LoVo (cell line): ENCODE measurements around the gene MTHFD1L.

Experiments
- DNase-seq: peaks from one replicate; pipeline ENCODE4 v3.0.0-alpha.2; 2016; ENCODE audit warnings: low spot score

MTHFD1L gene

DNA sequence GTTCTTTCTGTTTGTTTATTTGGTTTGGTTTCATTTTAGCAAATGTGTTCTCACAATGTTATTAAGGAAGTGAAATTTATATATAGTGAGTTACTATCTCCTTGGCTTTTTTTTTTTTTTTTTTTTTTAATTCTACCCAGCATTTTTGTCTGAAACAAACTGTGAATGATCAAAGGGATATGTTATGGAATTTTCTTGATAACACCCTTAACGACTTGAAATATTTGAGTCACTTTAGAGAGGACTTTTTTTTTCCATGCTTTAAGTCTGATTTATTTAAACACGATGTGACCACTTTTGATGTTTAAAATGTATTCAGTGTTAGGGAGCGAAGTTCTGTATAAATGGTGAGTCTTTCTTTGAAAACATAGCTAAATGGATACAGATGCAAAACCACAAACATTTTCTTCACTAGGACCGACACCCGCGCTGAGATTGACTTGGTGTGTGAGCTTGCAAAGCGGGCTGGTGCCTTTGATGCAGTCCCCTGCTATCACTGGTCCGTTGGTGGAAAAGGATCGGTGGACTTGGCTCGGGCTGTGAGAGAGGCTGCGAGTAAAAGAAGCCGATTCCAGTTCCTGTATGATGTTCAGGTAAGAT, 149.7 kb downstream of the MTHFD1L start:
- no peak for DNase-seq

DNA sequence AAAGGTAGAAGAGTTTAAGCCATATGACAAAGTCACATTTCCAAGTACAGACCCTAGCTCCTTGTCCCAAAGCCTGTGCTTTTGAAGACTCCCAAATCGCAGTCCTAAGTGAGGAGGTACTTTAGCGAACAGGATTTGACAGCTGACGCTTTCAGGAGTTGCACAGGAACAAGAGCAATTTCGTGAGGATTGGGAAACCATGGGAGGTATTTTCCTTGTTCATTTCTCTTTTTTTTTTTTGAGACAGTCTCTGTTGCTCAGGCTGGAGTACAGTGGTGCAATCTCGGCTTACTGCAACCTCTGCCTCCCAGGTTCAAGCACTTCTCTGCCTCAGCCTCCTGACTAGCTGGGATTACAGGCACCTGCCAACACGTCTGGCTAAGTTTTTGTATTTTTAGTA, 150.6 kb downstream of the MTHFD1L start:
- no peak for DNase-seq

DNA sequence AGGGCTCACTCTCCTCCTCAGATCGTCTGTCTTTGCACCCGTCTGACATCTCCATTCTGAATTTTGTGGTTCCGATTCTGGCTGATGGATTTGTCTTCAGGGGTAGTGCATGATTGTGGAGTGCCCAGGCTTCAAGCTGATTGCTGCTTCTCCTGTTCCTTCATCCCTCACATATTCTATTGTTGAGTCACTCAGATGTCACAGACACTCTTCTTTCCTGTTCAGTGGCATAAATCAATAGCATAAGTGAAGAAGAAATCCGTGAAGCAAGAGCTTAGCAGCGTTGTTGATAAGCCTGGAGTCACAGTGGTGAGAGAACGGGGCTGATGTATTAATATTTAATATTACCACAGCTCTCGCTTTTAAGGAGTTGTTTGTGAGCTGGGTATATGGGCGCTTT, 152.5 kb downstream of the MTHFD1L start:
- no peak for DNase-seq

DNA sequence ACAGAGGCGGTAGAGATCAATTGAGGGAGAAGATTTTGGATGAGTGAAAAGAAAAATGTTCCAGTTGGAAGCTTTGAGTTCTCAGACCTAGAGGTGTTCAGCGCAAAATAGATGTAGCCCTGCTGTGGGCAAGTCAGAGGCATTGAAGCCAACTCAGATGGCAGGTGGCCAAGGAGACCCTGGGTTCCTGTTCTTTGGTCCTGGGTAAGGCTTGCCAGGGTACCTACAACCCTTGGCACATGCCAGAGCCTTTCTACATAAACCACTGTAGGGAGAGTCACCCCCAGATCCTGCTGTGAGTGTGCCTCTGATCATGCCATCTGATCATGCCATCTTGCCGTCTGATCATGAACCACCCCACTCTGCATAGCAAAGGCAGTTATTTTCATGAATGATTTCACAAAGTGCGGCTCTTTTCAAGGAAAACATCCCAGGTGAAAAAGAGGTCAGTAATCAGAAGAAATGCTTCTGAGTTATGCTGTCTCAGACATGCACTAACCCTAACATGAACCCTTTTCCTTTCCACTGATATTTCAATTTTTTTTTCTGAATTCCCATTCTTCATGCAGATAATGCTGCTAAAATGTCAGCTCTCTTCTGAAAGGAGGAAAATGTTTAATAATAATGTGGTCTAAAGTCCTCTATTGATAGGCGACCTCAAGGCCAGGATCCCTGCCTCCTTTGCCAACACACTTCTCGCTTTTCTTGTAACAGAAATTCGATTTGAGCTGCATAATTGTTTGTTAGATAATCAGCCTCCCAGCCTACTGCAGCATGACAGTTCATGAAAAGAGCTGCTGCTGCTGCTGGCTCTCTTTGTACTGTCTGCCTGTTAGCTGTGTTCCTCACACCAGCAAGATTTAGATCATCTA, 153.6 kb downstream of the MTHFD1L start:
- no peak for DNase-seq

DNA sequence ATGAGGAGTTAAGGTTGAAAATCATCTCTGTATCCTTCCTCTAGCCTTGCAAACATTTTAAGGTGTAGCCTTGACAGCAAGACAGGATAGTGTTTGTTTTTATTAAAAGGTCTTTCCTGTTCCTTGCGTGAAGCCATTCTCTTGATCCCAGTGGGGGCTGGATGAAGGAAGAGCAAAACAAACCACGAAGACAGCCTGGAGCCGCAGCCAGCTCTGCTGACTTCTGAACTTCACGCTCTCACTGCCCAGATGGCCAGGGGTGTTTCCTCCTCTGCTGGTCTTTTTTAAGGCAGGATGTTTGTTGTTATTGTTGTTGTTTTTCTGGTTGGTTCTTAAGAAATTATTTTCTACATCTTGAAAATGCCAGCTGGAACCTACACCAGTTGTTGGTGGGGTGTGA, 156.4 kb downstream of the MTHFD1L start:
- DNase-seq, result no peak

DNA sequence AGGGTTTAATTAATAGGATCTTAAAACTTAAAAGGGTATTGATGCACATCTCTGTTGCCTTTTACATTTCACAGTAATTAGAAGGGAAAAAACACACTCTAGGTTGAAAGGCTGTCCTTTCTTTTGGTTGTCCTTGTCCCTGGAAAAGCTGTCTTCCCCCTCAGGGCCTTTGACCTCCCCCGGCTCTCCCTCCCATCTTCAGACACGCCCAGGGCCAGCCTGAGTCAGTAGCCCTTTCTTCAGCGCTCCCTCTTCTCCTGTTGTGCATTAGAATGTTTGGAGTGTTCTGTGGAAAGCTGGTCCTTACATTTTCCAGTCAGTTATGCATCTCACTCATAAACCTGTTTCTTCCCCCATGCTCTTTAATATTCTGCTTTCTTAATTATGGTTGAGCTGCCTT, 157.0 kb downstream of the MTHFD1L start:
- DNase-seq, result no peak

DNA sequence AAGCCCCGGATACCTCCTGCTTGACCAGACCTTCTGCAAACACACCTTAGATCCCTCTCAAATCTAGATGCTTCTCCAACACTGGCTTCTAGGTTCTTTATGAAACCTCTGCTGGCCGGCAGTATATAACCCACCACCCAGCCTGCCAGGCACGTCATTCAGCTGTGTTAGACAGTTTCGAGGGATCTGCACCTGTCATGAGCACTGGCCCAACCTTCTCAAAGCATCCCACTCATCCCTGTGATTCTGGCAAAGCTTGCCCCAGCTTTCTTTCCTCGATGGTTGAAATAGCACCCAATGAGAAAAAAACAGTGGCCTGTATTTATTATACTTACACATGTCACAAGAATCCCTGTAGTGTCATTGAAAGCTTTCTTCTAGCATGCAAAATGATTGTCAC, 157.8 kb downstream of the MTHFD1L start:
- DNase-seq, result no peak

DNA sequence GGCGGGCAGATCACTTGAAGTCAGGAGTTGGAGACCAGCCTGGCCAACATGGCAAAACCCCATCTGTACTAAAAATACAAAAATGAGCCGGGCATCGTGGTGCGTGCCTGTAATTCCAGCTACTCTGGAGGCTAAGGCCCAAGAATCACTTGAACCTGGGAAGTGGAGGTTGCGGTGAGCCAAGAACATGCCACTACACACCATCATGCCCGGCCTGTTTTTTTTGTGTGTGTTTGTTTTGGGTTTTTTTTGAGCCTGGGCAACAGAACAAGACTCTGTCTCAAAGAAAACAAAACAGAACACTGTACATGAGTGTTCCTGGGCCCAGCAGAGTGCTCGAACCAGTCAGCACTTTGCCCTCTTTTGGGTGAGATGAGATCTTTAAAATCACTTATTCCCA, 159.1 kb downstream of the MTHFD1L start:
- DNase-seq, result no peak

DNA sequence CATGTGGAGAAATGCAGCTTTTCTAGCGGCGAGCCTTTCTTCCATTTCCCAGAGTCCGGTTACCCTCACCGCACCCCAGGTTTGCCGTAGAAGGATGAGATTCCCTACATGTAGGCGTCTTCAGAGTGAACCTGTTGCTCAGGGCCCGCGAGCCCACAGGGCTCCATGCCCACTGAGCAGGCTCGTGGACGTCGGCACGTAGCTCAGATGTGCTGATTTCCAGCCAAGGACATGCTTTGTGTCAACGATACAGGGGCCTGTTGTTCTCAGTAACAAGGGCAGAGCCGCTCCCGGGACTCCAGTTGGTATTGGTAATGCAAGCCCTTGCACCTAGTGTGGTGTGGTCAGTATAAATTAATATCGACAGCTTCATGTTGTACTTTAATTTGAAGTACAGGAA, 159.6 kb downstream of the MTHFD1L start:
- no peak for DNase-seq

DNA sequence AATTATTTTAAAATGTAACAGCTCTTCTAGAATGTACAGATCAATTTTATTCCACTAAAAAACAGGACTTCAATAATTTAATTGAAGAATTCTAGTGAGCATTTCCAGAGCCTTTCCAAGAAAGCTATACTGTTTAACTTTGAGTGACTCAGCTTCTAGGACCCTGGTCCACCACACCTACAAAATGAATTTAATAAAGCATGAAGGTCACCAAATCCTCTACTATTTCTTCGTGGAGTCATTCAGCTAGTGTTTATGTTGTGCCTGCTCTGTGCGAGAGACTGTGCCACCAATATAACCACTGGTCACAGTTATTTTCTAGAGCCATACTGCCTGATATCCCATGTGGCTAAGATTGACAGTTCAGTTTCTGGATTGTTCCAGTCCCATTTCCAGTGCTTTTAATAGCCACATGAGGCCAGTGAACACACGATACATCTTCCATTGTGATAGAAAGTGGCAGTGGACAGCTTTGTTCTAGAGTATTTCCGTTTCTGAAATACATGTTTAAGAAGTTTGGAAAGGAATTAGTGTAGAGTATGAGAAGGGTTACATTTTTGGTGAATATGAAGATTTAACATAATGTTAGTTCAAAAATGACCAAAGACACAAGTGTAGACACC, 160.7 kb downstream of the MTHFD1L start:
- DNase-seq, result no peak

DNA sequence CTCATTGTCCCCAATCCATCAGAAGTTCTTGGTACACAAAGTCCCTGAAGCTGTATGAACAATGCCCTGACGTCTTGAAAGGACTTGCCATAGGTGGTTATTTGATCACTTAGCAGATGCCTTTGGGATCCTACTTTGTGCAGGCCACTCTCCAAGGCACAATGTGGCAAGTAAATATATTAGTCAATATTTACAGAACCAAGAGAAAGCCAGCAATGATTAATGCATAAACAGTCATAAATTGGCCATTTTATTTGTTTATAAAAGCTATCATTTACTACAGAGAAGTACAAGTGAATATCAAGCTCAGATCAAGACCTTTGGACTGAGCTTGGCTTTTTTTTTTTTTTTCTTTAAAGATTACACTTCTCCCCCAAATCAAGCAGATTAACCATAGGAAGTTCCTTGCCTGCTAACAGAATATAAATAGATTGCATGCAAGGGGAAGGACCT, 161.8 kb downstream of the MTHFD1L start:
- DNase-seq, result no peak

DNA sequence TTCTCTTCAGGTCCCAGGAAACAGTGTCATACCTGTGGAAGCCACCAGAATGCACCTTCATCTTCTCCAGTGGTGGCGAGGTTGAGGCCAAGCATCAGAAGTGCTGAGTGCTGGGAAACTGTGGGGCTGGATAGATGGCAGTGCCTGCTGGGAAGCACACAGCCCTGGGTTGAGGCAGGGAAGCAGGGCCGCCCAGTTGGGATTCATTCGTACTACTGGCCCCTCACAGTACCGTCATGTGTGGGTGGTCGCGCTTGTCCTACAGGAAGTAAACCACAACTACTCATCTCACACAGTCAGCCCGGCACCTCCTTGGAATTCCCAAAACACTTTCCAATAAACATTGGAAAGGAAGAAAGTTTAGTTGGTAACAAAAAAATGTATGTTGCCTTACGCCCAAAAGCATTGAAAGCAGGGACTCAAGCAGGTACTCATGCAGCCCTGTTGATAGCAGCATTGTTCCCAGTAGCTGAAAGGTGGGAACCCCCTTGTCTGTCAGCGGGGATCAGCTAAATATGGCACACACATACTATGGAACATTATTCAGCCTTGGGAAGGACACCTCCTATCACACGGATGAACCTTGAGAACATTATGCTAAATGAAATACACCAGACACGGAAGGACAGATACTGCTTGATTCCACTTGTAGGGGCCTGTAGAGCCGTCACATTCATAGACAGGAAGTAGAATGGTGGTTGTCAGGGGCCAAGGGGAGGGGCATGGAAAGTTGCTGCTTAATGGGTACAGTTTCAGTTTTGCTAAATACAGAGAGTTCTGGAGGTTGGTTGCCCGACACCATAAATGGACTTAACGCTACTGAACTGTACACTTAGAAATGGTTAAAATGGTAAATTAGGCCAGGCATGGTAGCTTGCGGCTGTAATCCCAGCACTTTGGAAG, 162.7 kb downstream of the MTHFD1L start:
- DNase-seq, result no peak

DNA sequence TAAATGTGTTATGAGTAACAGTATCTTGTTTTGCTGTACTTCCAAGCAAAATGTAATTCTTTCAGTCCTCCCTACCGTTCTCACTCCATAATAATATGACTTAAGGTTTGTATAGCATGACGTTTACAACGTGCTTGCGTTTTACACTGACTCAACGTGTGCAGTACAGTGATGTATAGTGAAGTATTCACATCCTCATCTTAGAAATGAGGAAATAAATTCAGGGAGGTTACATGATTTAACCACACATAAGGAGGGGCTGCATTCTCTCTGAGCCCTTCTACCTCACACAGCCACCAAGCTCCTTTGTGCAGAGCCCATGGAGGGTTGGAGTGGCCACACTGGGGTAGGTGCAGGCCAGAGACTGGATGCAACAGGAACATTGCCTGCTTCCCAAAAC, 164.5 kb downstream of the MTHFD1L start:
- no peak for DNase-seq

DNA sequence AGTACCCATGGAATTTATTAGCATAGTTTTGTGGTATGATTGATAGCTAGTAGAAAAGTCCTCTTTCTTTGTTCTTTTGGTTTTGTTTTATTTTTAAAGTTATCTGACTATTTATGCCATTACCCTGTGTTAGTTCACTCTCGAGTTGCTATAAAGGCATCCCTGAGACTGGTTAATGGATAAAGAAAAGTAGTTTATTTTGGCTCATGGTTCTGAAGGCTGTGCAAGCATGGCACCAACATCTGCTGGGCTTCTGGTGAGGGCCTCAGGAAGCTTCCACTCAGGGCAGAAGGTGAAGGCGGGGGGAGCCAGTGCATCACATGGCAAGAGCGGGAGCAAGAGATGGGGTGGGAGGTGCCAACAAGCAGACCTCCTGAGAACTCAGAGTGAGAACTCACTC, 166.5 kb downstream of the MTHFD1L start:
- no peak for DNase-seq

DNA sequence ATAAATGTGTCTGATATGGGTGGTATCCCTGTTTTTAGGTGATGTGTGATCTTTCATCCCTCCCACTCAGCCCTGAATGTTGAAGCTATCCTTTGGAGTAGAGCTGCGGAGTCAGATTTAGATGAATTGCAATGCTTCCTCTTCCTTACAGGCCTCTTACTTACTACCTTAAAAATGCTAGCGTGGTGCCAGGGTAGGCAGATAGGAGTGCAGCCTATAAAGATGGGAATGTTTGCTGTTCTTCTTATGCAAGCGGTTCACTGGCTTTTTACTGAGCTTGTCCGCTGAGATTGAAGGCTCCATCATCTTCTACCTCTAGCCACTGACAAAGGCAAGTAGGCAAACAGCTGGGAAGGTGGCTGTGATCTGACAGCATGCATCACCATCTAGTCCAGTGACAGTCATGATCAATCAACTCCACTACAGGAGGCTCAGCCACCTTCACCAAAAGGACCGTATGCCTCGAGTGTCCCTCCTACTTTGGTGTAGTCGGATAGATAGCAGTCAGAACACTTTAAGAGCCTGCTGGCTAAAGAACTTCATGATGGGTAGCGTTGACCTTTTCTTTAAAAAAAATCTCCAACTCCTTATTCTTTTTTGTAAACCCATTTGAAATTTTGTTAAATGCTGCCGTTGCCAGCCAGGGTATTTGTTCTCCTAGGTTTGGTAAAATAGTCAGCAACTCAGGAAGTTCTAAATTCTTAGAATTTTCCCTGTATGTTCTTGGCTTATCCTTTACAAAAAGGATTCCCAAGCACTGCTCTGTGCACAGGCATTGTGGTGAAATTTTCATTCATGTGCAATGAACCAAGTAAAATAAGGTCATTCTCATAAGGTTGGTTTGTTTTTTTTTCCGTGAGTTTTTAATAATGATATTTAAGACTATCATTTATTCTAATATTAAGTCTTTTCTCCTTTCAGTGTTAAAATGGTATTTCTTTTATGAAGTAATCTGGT, 169.6 kb downstream of the MTHFD1L start:
- DNase-seq, result no peak

DNA sequence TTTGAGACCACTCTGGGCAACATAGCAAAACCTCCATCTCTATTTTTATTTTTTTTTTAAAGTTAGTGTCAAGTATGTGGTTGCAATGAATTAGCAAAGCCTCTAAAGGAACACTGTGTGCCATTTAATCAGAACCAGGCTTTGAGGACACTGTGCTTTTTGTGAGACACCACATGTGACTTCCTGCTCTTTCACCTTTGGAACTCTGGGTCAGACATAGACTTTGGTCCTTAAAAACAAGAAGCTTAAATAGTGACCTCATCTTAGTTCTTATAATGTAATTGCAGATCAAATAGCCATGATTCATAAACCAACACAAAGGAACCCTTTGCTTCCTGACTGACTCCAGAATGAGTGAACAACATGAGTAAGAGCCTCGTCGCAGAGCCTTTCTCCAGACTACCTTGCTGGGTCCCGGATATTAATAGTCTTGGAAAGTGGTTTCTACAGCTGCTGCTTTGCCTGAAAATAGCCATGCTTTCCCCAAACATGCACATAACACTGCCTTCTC, 170.8 kb downstream of the MTHFD1L start:
- DNase-seq, result peak; percentile 69

DNA sequence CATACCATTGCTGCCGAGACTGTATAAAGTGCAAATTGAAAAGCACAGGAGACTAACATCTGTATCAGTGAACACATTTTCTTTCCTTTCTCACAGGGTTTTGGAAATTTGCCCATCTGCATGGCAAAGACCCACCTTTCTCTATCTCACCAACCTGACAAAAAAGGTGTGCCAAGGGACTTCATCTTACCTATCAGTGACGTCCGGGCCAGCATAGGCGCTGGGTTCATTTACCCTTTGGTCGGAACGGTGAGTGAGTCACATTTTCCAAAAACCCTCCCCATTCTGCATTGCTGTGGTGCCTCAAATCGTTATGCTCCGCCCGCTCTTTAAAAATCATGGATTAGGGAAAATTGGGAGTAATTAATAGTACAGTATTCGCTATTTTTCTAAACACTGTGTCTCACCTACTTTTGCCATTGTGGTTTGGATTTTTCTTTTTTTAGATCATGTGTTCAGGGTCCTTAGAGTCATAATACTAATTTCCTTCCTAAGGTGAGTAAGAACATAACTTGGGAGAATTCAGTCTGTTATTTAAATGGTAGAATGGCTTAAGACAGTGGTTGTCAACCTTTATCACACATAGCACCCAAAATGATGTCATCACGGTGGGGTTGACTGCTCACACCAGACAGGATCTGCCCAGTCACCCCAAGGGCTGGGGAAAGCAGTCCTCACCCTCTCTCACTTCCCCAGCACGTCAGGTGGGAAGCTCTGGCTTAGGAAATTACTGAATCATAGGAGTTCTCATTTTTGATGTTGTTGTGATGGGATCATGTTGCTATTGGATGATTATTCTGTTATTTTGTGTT, 171.6 kb downstream of the MTHFD1L start:
- no peak for DNase-seq

DNA sequence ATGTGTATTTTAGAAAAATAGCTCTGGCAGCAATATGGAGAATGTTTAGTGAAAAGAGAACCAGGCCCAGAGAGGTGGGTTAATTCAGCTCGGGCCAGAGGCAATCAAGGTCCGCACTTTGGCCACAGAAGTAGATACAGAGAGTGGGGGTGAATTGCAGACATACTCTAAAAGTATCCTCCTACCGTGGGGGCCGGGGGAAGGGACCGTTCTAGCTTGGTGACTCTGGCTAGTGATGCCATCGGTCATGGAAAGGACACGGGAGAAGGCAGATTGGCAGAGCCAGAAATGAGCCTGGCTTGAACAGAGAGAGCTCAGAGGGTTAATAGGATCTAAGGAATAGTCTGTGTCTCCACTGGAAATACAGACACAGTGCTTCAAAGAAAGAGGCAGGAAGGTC, 173.1 kb downstream of the MTHFD1L start:
- no peak for DNase-seq

DNA sequence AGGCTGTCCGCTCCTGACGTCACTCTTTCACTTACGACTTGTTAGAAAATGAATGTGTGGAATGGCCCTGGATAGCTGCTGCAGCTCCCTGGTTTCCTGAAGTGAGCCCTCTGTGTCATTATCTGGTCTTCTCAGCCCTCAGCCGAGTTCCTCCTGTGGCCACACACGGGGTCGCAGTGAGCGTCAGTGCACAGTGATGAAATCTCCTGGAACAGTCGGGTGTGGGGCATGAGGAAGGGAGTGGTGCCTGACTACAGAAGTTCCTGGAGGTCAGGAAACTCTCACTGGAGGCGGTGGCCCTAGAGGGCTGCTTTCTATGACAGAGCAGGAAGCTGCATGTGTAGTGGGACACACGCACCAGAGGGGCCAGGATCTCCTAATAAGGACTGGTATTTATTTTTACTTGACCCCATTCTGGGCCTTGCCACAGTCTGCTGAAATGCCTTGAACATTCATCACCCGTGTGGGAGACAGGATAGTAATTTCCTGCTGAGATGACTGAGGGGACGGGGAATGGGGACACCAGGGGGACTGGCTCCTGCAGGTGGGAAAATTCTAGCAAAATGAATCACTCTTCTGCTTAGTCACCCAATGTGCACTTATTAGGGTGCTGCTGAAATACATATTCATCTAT, 175.5 kb downstream of the MTHFD1L start:
- peak; percentile 39 for DNase-seq
